ENCODE measurements around the gene RBM20.

Gene RBM20

GRCh38 chr10:110788620-110789385 is 144.7 kb downstream of the RBM20 start:
- DNase-seq (ENCODE audit: low read depth): no peak

GRCh38 chr10:110789604-110790433 is 145.7 kb downstream of the RBM20 start:
- no peak for DNase-seq (ENCODE audit: low read depth)

- no peak for DNase-seq (ENCODE audit: low read depth)
These were observed 146.9 kb downstream of the RBM20 start for GRCh38 chr10:110790913-110791506.

GRCh38 chr10:110791541-110792073 is 147.5 kb downstream of the RBM20 start:
- no peak for DNase-seq (ENCODE audit: low read depth)

- DNase-seq (ENCODE audit: low read depth): no peak
These were observed 148.5 kb downstream of the RBM20 start for GRCh38 chr10:110792476-110793125.

GRCh38 chr10:110793128-110793812 is 149.1 kb downstream of the RBM20 start:
- DNase-seq (ENCODE audit: low read depth): no peak

GRCh38 chr10:110793886-110794285 is 149.8 kb downstream of the RBM20 start:
- DNase-seq (ENCODE audit: low read depth): no peak

GRCh38 chr10:110794808-110795207 is 150.7 kb downstream of the RBM20 start:
- no peak for DNase-seq (ENCODE audit: low read depth)

- no peak for DNase-seq (ENCODE audit: low read depth)
These were observed 153.3 kb downstream of the RBM20 start for GRCh38 chr10:110797416-110797815.

- no peak for DNase-seq (ENCODE audit: low read depth)
These were observed 154.2 kb downstream of the RBM20 start for GRCh38 chr10:110798340-110798739.

- DNase-seq (ENCODE audit: low read depth): peak; percentile 24
These were observed 158.0 kb downstream of the RBM20 start for GRCh38 chr10:110802090-110802489.

- DNase-seq (ENCODE audit: low read depth): peak; percentile 11
These were observed 158.6 kb downstream of the RBM20 start for GRCh38 chr10:110802551-110803238.

GRCh38 chr10:110803239-110803749 is 159.2 kb downstream of the RBM20 start:
- DNase-seq (ENCODE audit: low read depth): no peak

GRCh38 chr10:110803830-110804338 is 159.7 kb downstream of the RBM20 start:
- DNase-seq (ENCODE audit: low read depth): no peak

GRCh38 chr10:110804376-110804775 is 160.2 kb downstream of the RBM20 start:
- DNase-seq (ENCODE audit: low read depth): no peak

- no peak for DNase-seq (ENCODE audit: low read depth)
These were observed 161.2 kb downstream of the RBM20 start for GRCh38 chr10:110805292-110805691.

GRCh38 chr10:110806335-110806734 is 162.2 kb downstream of the RBM20 start:
- no peak for DNase-seq (ENCODE audit: low read depth)

GRCh38 chr10:110808123-110808522 is 164.0 kb downstream of the RBM20 start:
- DNase-seq (ENCODE audit: low read depth): no peak

GRCh38 chr10:110808615-110809014 is 164.5 kb downstream of the RBM20 start:
- no peak for DNase-seq (ENCODE audit: low read depth)

GRCh38 chr10:110810625-110811024 is 166.5 kb downstream of the RBM20 start:
- DNase-seq (ENCODE audit: low read depth): no peak
